ENCODE data around the gene RNASEH1.
"Not testable (repeated sequence)": the region's sequence is repeated elsewhere in the genome, so short reads cannot be mapped to it uniquely, and the experiment has no call there.

Gene RNASEH1

GRCh38 chr2:3589086-3589485 lies 31.0 kb upstream of the RNASEH1 start:
- no peak for DNase-seq

- no peak for DNase-seq
These were observed 30.0 kb upstream of the RNASEH1 start for GRCh38 chr2:3588084-3588483.

- no peak for DNase-seq
These were observed 29.3 kb upstream of the RNASEH1 start for GRCh38 chr2:3587432-3587831.

GRCh38 chr2:3587021-3587420 lies 28.9 kb upstream of the RNASEH1 start:
- DNase-seq: no peak

- no peak for DNase-seq
These were observed 28.1 kb upstream of the RNASEH1 start for GRCh38 chr2:3586220-3586619.

- no peak for DNase-seq
These were observed 27.4 kb upstream of the RNASEH1 start for GRCh38 chr2:3585261-3586109.

GRCh38 chr2:3584608-3585260 lies 26.6 kb upstream of the RNASEH1 start:
- no peak for DNase-seq

- no peak for DNase-seq
These were observed 25.9 kb upstream of the RNASEH1 start for GRCh38 chr2:3584076-3584475.

- no peak for DNase-seq
These were observed 23.5 kb upstream of the RNASEH1 start for GRCh38 chr2:3581367-3582262.

GRCh38 chr2:3580449-3580848 lies 22.3 kb upstream of the RNASEH1 start:
- DNase-seq: no peak

- DNase-seq: no peak
These were observed 20.9 kb upstream of the RNASEH1 start for GRCh38 chr2:3578987-3579386.

GRCh38 chr2:3576263-3576630 lies 18.1 kb upstream of the RNASEH1 start:
- not testable (repeated sequence) for DNase-seq

- DNase-seq: peak; percentile 36
These were observed 17.6 kb upstream of the RNASEH1 start for GRCh38 chr2:3575534-3576262.

- DNase-seq: no peak
These were observed 16.0 kb upstream of the RNASEH1 start for GRCh38 chr2:3574155-3574554.

GRCh38 chr2:3572620-3573019 lies 14.5 kb upstream of the RNASEH1 start:
- DNase-seq: no peak

- no peak for DNase-seq
These were observed 13.2 kb upstream of the RNASEH1 start for GRCh38 chr2:3571284-3571683.

GRCh38 chr2:3569656-3570055 lies 11.5 kb upstream of the RNASEH1 start:
- DNase-seq: not testable (repeated sequence)

- no peak for DNase-seq
These were observed 8.7 kb upstream of the RNASEH1 start for GRCh38 chr2:3566806-3567205.

GRCh38 chr2:3565117-3565516 lies 7.0 kb upstream of the RNASEH1 start:
- DNase-seq: no peak

- DNase-seq: no peak
These were observed 5.4 kb upstream of the RNASEH1 start for GRCh38 chr2:3563521-3563976.

- DNase-seq: no peak
These were observed 411 bp downstream of the RNASEH1 start for GRCh38 chr2:3557639-3558204.

- no peak for DNase-seq
These were observed 4.2 kb downstream of the RNASEH1 start for GRCh38 chr2:3553946-3554345.

All from activated naive CD4-positive, alpha-beta T cell treated with anti-CD3 and anti-CD28 coated beads, Interleukin-2, amount 50 U/mL, for 16 hours (primary cell).